ENCODE data around the gene TSSK6. TPM values are rescaled to one million over a fixed set of nuclear protein-coding genes. Genes with fewer than 3 reads are reported as not detected.

Gene TSSK6
- polyA plus RNA-seq, 1 donor (not counting 4 experiments of a cell fraction or from before 2014, with no cell fraction given) = 0.47 TPM

DNA sequence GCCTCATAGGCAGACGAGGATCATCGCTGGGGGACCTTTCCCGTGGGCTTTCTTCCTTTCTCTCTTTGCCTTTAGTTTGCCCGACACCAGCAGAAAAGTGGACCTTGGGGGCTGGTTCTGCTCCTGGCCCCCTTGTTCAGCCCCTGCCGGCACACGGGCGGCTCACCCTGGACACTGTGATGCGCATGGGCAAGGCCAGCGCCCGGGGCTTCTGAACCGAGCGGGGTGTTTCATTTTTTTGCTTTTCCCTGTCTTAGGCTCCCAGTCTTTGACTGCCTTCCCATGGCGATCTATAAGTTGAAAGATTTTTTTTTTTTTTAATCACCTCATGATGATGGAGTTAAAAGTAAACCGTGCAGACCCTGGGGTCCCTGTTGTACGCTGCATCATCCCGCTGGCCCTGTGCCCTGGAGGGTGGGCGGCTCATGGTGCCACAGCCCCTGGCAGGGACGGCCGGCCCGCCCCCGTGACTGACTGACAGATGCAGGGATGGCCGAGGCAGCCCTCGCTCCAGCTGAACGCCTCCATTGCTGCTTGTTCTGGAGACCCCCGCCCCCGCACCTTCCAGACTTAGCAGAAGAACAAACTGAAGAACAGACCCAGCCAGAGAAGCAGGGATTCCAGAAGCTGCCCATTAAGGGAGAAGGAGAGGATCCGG is 9.6 kb downstream of the TSSK6 start:
- no peaks in the 10 kb centered on the region for H3K79me2 ChIP-seq (ENCODE audit: control insufficient read depth, insufficient read depth, low read length)
- H4K20me1 ChIP-seq (ENCODE audit: control insufficient read depth, extremely low read depth, insufficient read depth, low read length) = no peaks in the 10 kb centered on the region
- TF ChIP-seq CTCF (optimal IDR thresholded peaks at IDR 0.05 in 1 of 3, IDR thresholded peaks at IDR 0.05 in 1 of 3, conservative IDR thresholded peaks at IDR 0.05 in 1 of 3; ENCODE audit: extremely low read depth in 1 of 3, insufficient read depth in 2 of 3, low read length in 3 of 3) (no peak), EZH2 (IDR thresholded peaks at IDR 0.05; ENCODE audit: low read length) (no peak)
- no peak for DNase-seq (ENCODE audit: low read depth, low spot score)
- H3K27me3 ChIP-seq (ENCODE audit: control insufficient read depth, extremely low read depth, insufficient read depth, low read length) = no peaks in the 10 kb centered on the region
- no peak for FAIRE-seq
- H3K9me3 ChIP-seq (ENCODE audit: control insufficient read depth, low read depth, low read length) = no peaks in the 10 kb centered on the region
- H3K4me1 ChIP-seq (ENCODE audit: control insufficient read depth, extremely low read depth, insufficient read depth, low read length) = no peaks in the 10 kb centered on the region
- H3K4me3 ChIP-seq (ENCODE audit: control insufficient read depth in 2 of 3, extremely low read depth in 1 of 3, insufficient read depth in 2 of 3, low read depth in 1 of 3, low read length in 3 of 3) = no peak overlapping the region
- H3K36me3 ChIP-seq (ENCODE audit: control insufficient read depth in 2 of 2, extremely low read depth in 1 of 2, insufficient read depth in 2 of 2, low read length in 2 of 2) = peaks cover 26 to 28% of the 10 kb centered on the region in 2 experiments
- no peak overlapping the region for H3K27ac ChIP-seq (ENCODE audit: control insufficient read depth, insufficient read depth, low read length)
- H3K4me2 ChIP-seq (ENCODE audit: control insufficient read depth, extremely low read depth, insufficient read depth, low read depth, low read length) = no peak overlapping the region
- dilution Hi-C loops (cut with MboI; ENCODE audit: extremely low pct_ligation_motif_present, low sequenced_read_pairs) = no loop called here
- H2AFZ ChIP-seq (ENCODE audit: control insufficient read depth, low read length) = no peak overlapping the region
- no peak overlapping the region for H3K9ac ChIP-seq (ENCODE audit: control insufficient read depth, extremely low read depth, insufficient read depth, low read length)
- H3K9me1 ChIP-seq (ENCODE audit: control insufficient read depth, extremely low read depth, insufficient read depth, low read length) = no peaks in the 10 kb centered on the region

- no peaks in the 10 kb centered on the region for H3K4me1 ChIP-seq (ENCODE audit: control insufficient read depth, extremely low read depth, insufficient read depth, low read length)
- no peaks in the 10 kb centered on the region for H3K27me3 ChIP-seq (ENCODE audit: control insufficient read depth, extremely low read depth, insufficient read depth, low read length)
- FAIRE-seq (no peak), DNase-seq (ENCODE audit: low read depth, low spot score) (no peak)
- H3K9ac ChIP-seq (ENCODE audit: control insufficient read depth, extremely low read depth, insufficient read depth, low read length) = no peak overlapping the region
- H3K9me1 ChIP-seq (ENCODE audit: control insufficient read depth, extremely low read depth, insufficient read depth, low read length) = no peaks in the 10 kb centered on the region
- no peaks in the 10 kb centered on the region for H3K79me2 ChIP-seq (ENCODE audit: control insufficient read depth, insufficient read depth, low read length)
- no peak overlapping the region for H3K4me3 ChIP-seq (ENCODE audit: control insufficient read depth in 2 of 3, extremely low read depth in 1 of 3, insufficient read depth in 2 of 3, low read depth in 1 of 3, low read length in 3 of 3)
- TF ChIP-seq EZH2 (IDR thresholded peaks at IDR 0.05; ENCODE audit: low read length) (no peak), CTCF (optimal IDR thresholded peaks at IDR 0.05 in 1 of 3, IDR thresholded peaks at IDR 0.05 in 1 of 3, conservative IDR thresholded peaks at IDR 0.05 in 1 of 3; ENCODE audit: extremely low read depth in 1 of 3, insufficient read depth in 2 of 3, low read length in 3 of 3) (no peak)
- H3K9me3 ChIP-seq (ENCODE audit: control insufficient read depth, low read depth, low read length) = no peaks in the 10 kb centered on the region
- H4K20me1 ChIP-seq (ENCODE audit: control insufficient read depth, extremely low read depth, insufficient read depth, low read length) = no peaks in the 10 kb centered on the region
- no peak overlapping the region for H3K27ac ChIP-seq (ENCODE audit: control insufficient read depth, insufficient read depth, low read length)
- no peak overlapping the region for H3K4me2 ChIP-seq (ENCODE audit: control insufficient read depth, extremely low read depth, insufficient read depth, low read depth, low read length)
- H2AFZ ChIP-seq (ENCODE audit: control insufficient read depth, low read length) = no peak overlapping the region
- H3K36me3 ChIP-seq (ENCODE audit: control insufficient read depth in 2 of 2, extremely low read depth in 1 of 2, insufficient read depth in 2 of 2, low read length in 2 of 2) = peaks cover 32 to 34% of the 10 kb centered on the region in 2 experiments
- dilution Hi-C loops (cut with MboI; ENCODE audit: extremely low pct_ligation_motif_present, low sequenced_read_pairs) = no loop called here
These were observed 10.3 kb downstream of the TSSK6 start for GRCh38 chr19:19504754-19505668.
